GM23338 (cell line): ENCODE results near the gene STEAP3. TPM values are rescaled to one million over a fixed set of nuclear protein-coding genes. Genes with fewer than 3 reads are reported as not detected.

Experiments used
- ATAC-seq: fragments of 200-7000 bp; cut with Tn5 transposase; 3 replicates; pipeline ENCODE4 v1.9.1; 2020
- DNase-seq: peaks from one replicate; pipeline ENCODE4 v3.0.0-alpha.2; 2015; ENCODE audit warnings: low spot score
- H2AFZ ChIP-seq: fragments of 200-600 bp; sonication (generic); 2 replicates; pipeline ENCODE4 v1.8.0; 2016; ENCODE audit warnings: antibody characterized with exemption, mild to moderate bottlenecking, moderate library complexity
- H3F3A ChIP-seq: fragments of 200-600 bp; sonication (generic); replicated peaks from 2 replicates; pipeline ENCODE4 v1.8.0; 2017; ENCODE audit warnings: antibody characterized with exemption, mixed run types, low read depth
- H3K27ac ChIP-seq: fragments of 200-600 bp; sonication (generic); 2 replicates; pipeline ENCODE4 v1.6.1; 2016; ENCODE audit warnings: low read depth
- H3K27me3 ChIP-seq: fragments of 200-600 bp; sonication (generic); 2 replicates; pipeline ENCODE4 v1.8.0; 2016; ENCODE audit warnings: mild to moderate bottlenecking, mixed run types, moderate library complexity; ENCODE audit not compliant: insufficient read depth
- H3K36me3 ChIP-seq: fragments of 200-600 bp; sonication (generic); 2 replicates; pipeline ENCODE4 v1.8.0; 2016; ENCODE audit warnings: mild to moderate bottlenecking; ENCODE audit not compliant: insufficient read depth
- H3K4me1 ChIP-seq: fragments of 200-600 bp; sonication (generic); 2 replicates; pipeline ENCODE4 v1.8.0; 2016; ENCODE audit warnings: mild to moderate bottlenecking, moderate library complexity; ENCODE audit not compliant: insufficient read depth
- H3K4me2 ChIP-seq: fragments of 200-600 bp; sonication (generic); 2 replicates; pipeline ENCODE4 v1.7.1; 2017; ENCODE audit warnings: mixed run types
- H3K4me3 ChIP-seq: fragments of 200-600 bp; sonication (generic); 2 replicates; pipeline ENCODE4 v1.6.1; 2016; ENCODE audit warnings: mixed run types
- H3K79me2 ChIP-seq: fragments of 200-600 bp; sonication (generic); replicated peaks from 2 replicates; pipeline ENCODE4 v1.8.0; 2017; ENCODE audit warnings: mild to moderate bottlenecking; ENCODE audit not compliant: insufficient read depth
- H3K9me2 ChIP-seq: fragments of 200-600 bp; sonication (generic); 2 replicates; pipeline ENCODE4 v1.8.0; 2017; ENCODE audit not compliant: insufficient read depth
- H4K20me1 ChIP-seq: fragments of 200-600 bp; sonication (generic); replicated peaks from 2 replicates; pipeline ENCODE4 v1.8.0; 2017; ENCODE audit warnings: mild to moderate bottlenecking; ENCODE audit not compliant: insufficient read depth
- H3K27ac Mint-ChIP-seq: 2 replicates; pipeline ENCODE4 v1.8.0; 2020; ENCODE audit warnings: inconsistent platforms, mild to moderate bottlenecking, moderate library complexity, mixed read lengths
- H3K27me3 Mint-ChIP-seq: 3 replicates; pipeline ENCODE4 v1.8.0; 2022; ENCODE audit warnings: low read depth, mild to moderate bottlenecking, moderate library complexity, mixed read lengths, inconsistent platforms; ENCODE audit not compliant: insufficient read depth, poor library complexity
- H3K36me3 Mint-ChIP-seq: 3 replicates; pipeline ENCODE4 v1.8.0; 2021; ENCODE audit warnings: low read depth, mild to moderate bottlenecking, inconsistent platforms, moderate library complexity, mixed read lengths
- H3K4me1 Mint-ChIP-seq: 3 replicates; pipeline ENCODE4 v1.8.0; 2020; ENCODE audit warnings: mild to moderate bottlenecking, inconsistent platforms, mixed read lengths
- H3K4me3 Mint-ChIP-seq: 3 replicates; pipeline ENCODE4 v1.8.0; 2021; ENCODE audit warnings: moderate library complexity, mild to moderate bottlenecking, inconsistent platforms, mixed read lengths
- H3K9me3 Mint-ChIP-seq: 3 replicates; pipeline ENCODE4 v1.8.0; 2020; ENCODE audit warnings: moderate library complexity, mild to moderate bottlenecking, inconsistent platforms, mixed read lengths
- CTCF ChIP-seq, 2 experiments: fragments of 200-600 bp in 1 of 2; sonication (generic) in 1 of 2; conservative IDR thresholded peaks; 2 replicates each; pipeline versions ENCODE4 v1.5.1 to v1.6.1; 2016 to 2017; ENCODE audit warnings: antibody characterized with exemption in 2 of 2, low read depth in 2 of 2, mild to moderate bottlenecking in 2 of 2, moderate library complexity in 1 of 2
- ETS1 ChIP-seq: IDR thresholded peaks from 2 replicates; pipeline ENCODE4 v1.6.1; 2016; ENCODE audit warnings: antibody characterized with exemption
- EZH2 ChIP-seq: fragments of 200-600 bp; sonication (generic); IDR thresholded peaks from one replicate; pipeline ENCODE4 v1.8.0; 2017; ENCODE audit warnings: antibody characterized with exemption, mild to moderate bottlenecking, low read depth; ENCODE audit not compliant: unreplicated experiment
- EZH2phosphoT487 ChIP-seq: fragments of 200-600 bp; sonication (generic); IDR thresholded peaks from one replicate; pipeline ENCODE4 v1.8.1; 2018; ENCODE audit warnings: antibody characterized with exemption; ENCODE audit not compliant: unreplicated experiment
- NANOG ChIP-seq: IDR thresholded peaks from 2 replicates; pipeline ENCODE4 v1.6.1; 2016; ENCODE audit warnings: antibody characterized with exemption, borderline replicate concordance
- POLR2AphosphoS5 ChIP-seq: IDR thresholded peaks from 2 replicates; pipeline ENCODE4 v1.6.1; 2016; ENCODE audit warnings: antibody characterized with exemption, low read depth
- REST ChIP-seq: IDR thresholded peaks from one replicate; pipeline ENCODE4 v1.6.1; 2018; ENCODE audit warnings: antibody characterized with exemption; ENCODE audit not compliant: unreplicated experiment
- STAT1 ChIP-seq: IDR thresholded peaks from one replicate; pipeline ENCODE4 v1.6.1; 2016; ENCODE audit warnings: antibody characterized with exemption; ENCODE audit not compliant: unreplicated experiment
- ZNF114 ChIP-seq: fragments of 250-450 bp; sonication (Bioruptor Pico); IDR thresholded peaks from 2 replicates; pipeline ENCODE4 v1.5.0; 2020; ENCODE audit warnings: mild to moderate bottlenecking, moderate library complexity
- ZNF462 ChIP-seq: fragments of 250-450 bp; sonication (Bioruptor Pico); IDR thresholded peaks from 2 replicates; pipeline ENCODE4 v1.5.0; 2020; ENCODE audit warnings: mild to moderate bottlenecking, moderate library complexity
- polyA plus RNA-seq: library from polyadenylated mRNA; unstranded; fragments of >200 nt; fragmentation: Nextera tagmentation; extraction: Ambion mirVana; gene quantifications from 2 replicates; pipeline ENCODE4 v1.2.1, GENCODE V29; 2016
- total RNA-seq: library from RNA; depleted of rRNA; stranded (reverse); fragments of >200 nt; shearing (Covaris generic); gene quantifications from 2 replicates; pipeline ENCODE4 v1.2.3, GENCODE V29; 2014

Gene STEAP3
- total and polyA plus RNA-seq, 2 experiments from 2014 or later: 8.6 to 27.3 TPM

GRCh38 chr2:119248751-119249150 lies 25.1 kb downstream of the STEAP3 start:
- H3K79me2 ChIP-seq: no peaks in the 10 kb centered on the region
- H3K4me3 Mint-ChIP-seq: no peak overlapping the region
- no peak overlapping the region for H2AFZ ChIP-seq
- H3K27ac ChIP-seq: no peak overlapping the region
- no peak for DNase-seq
- H3K27me3 Mint-ChIP-seq: peaks cover 14% of the 10 kb centered on the region
- H3K4me1 ChIP-seq: no peaks in the 10 kb centered on the region
- peaks cover 52% of the 10 kb centered on the region for H3K36me3 Mint-ChIP-seq
- ATAC-seq: no peak
- H3K4me3 ChIP-seq: no peak overlapping the region
- no peaks in the 10 kb centered on the region for H3F3A ChIP-seq
- H3K36me3 ChIP-seq: 0 out of 2 replicates have a peak, but pooled peaks cover 5% of the 10 kb centered on the region
- TF ChIP-seq CTCF (conservative IDR thresholded peaks at IDR 0.05; ENCODE audit: low read depth in 2 of 2) (no peak), EZH2phosphoT487 (no peak), ZNF114 (CRISPR knock-in tag) (no peak), EZH2 (no peak)
- H3K9me3 Mint-ChIP-seq: no peaks in the 10 kb centered on the region
- H3K9me2 ChIP-seq: no peaks in the 10 kb centered on the region
- H3K27me3 ChIP-seq: no peaks in the 10 kb centered on the region
- H4K20me1 ChIP-seq: no peaks in the 10 kb centered on the region
- peaks cover 3% of the 10 kb centered on the region; the same call in 2 of the 3 replicates for H3K4me1 Mint-ChIP-seq
- no peak overlapping the region for H3K4me2 ChIP-seq
- no peak overlapping the region for H3K27ac Mint-ChIP-seq

GRCh38 chr2:119249311-119249710 lies 25.7 kb downstream of the STEAP3 start:
- ATAC-seq: no peak
- no peak for DNase-seq
- no peaks in the 10 kb centered on the region for H3K9me3 Mint-ChIP-seq
- Histone ChIP-seq H4K20me1 (no peaks in the 10 kb centered on the region), H3K27ac (no peak overlapping the region), H3K36me3 (0 out of 2 replicates have a peak, but pooled peaks cover 5% of the 10 kb centered on the region), H3F3A (no peaks in the 10 kb centered on the region), H3K9me2 (no peaks in the 10 kb centered on the region), H3K27me3 (no peaks in the 10 kb centered on the region), H3K79me2 (no peaks in the 10 kb centered on the region), H3K4me1 (no peaks in the 10 kb centered on the region), H3K4me3 (no peak overlapping the region), H2AFZ (no peak overlapping the region), H3K4me2 (no peak overlapping the region)
- H3K27ac Mint-ChIP-seq: no peak overlapping the region
- H3K36me3 Mint-ChIP-seq: peaks cover 55% of the 10 kb centered on the region
- H3K4me1 Mint-ChIP-seq: peaks cover 8% of the 10 kb centered on the region
- H3K27me3 Mint-ChIP-seq: peaks cover 16% of the 10 kb centered on the region
- H3K4me3 Mint-ChIP-seq: no peak overlapping the region
- no peak for TF ChIP-seq ZNF462 (CRISPR knock-in tag)
- TF ChIP-seq NANOG: no peak
- no peak for TF ChIP-seq STAT1
- no peak for TF ChIP-seq ETS1
- TF ChIP-seq ZNF114 (CRISPR knock-in tag): no peak
- TF ChIP-seq POLR2AphosphoS5: no peak
- TF ChIP-seq EZH2: no peak
- no peak for TF ChIP-seq REST
